ENCODE results near the gene FLRT1.

FLRT1 gene

GRCh38 chr11:64068705-64069400 is 33.1 kb downstream of the FLRT1 start:
- DNase-seq = no peak

DNA sequence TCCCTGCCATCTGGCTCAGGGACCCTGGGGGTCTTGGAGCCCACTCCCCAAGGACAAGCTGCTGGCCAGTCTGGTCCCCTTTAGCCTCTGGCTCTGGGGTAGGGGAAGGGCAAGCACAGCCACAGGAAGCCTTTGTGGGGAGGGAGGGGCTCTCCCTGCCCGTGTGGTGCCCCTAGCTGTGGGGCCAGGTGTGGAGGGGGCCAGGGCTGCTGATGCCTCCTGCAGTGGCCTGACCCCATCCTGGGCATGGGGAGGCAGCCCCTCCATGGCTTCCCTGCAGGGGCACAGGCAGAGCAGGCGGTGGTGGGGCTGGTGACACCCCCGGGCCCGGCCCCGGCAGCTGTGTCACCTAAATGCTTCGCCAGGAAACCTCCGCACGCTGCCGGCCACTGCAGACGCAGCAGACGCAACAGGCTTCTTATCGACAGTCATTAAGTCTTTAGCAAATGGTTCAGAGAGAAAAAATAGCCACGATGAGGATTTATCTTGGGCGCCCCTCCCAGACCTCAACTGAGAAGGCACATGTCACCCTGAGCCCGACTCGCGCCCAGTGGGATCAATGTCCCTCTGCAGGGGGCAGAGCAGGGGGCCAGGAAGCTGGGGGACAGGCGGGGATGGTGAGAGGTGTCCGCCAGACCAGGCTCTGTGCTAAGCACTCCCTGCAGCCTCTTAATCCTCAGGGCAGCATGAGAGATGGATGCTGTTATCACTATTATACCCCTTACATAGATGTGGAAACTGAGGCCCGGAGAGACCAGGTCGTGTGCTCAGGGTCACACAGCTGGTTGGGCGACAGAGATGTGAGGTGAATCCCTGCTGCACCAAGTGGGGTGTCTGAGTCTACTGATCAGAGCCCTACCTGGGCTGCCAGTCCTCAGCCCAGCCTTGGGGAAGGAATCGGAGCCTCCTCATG is 33.9 kb downstream of the FLRT1 start:
- no peak for DNase-seq

DNA sequence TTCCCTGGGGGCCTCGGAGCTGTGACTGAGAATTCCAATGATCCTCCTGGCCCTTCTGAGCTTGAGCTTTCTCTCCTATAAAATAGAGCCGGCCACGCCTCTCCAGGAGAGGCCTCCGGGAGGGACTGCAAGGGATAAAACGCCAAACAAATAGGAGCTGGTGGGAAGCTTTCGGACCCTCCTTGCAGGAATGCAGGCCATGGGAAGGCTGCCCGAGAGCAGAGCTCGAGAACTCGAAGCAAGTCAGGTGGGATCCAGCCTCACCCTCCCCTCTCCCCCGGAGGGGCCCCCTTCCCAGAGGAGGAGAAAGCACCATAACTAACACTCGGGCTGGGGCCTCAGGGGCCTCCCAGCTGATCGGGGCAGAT is 34.6 kb downstream of the FLRT1 start:
- DNase-seq = no peak

- no peak for DNase-seq
Observed at GRCh38 chr11:64071849-64072248, 36.1 kb downstream of the FLRT1 start.

DNA sequence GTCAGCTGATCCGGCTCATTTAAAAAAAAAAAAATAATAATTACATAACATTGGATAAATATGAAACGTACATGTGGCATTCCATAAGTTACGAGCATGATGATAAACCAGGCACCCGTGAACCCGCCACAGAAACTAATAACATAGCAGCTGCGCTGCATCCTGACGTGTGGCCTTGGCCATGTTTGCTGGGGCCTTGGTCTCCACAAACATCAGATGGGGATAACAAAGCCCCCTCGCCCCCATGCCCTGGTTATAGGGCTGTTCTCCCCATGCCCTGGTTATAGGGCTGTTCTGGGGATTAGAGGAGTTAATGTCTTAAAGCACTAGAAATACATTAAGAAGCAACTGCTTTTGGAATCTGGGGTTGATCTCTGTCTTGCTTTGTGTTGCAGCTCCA is 36.7 kb downstream of the FLRT1 start:
- no peak for DNase-seq

- no peak for DNase-seq
Observed at GRCh38 chr11:64072871-64073270, 37.1 kb downstream of the FLRT1 start.

GRCh38 chr11:64073542-64073941 is 37.8 kb downstream of the FLRT1 start:
- DNase-seq = no peak

- DNase-seq = no peak
Observed at GRCh38 chr11:64074239-64074638, 38.5 kb downstream of the FLRT1 start.

- DNase-seq = no peak
Observed at GRCh38 chr11:64076758-64077157, 41.0 kb downstream of the FLRT1 start.

DNA sequence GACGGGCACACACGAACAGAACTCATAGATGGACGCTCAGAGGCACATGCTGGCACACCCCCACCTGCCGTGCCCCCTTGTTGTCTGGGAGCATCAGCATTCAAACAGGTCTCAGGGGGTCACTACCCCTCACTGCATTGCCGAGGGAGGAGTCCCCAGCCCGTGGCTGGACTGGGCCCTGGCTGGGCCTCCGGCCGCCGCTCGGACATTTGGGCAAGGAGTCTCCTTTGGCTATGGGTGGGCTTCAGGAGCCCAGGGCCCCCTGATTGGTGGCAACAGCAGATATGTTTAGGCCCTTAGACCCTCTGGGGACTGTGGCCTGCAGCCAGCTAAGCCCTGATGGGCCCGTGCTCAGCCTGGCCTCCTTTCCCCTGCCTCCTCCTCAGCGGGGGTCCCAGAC is 41.9 kb downstream of the FLRT1 start:
- no peak for DNase-seq

DNA sequence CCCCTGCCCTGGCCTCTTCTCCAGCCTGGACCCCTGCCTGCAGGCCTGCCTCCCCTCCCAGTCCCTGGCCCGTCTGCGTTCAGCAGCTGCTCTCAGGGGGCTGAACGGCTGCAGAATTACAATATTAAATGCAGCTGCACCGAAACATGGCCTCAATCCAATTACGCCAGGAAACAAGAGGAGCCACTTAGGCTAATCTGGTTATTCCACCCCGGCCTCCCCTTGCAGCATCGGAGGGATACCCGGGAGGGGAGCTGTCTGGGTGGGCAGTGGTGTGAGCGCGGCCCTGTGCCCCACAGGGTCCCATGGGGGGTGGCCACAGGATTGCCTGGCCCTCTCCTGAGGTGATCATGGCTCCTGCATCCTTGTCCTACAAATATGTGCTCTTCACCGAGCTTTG is 42.6 kb downstream of the FLRT1 start:
- peak; percentile 81 for DNase-seq

GRCh38 chr11:64078905-64079304 is 43.2 kb downstream of the FLRT1 start:
- no peak for DNase-seq

DNA sequence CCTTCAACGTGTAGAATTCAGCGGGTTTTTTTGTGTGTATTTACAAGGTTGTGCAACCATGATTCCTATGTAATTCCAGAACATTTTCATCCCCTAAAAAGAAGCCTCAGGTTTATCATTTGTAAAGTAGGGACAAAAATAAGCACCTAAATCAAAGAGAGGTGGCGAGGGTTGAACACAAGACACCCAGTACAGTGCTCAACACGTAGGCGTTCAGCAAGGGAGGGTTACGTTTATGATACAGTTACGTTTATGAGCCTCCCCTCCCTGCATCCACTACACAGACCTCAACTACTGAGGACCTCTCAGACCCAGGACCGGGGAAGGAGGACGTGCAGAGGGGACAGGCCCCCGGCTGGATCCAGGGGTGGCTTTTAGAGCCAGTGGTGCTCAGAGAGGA is 44.7 kb downstream of the FLRT1 start:
- no peak for DNase-seq

DNA sequence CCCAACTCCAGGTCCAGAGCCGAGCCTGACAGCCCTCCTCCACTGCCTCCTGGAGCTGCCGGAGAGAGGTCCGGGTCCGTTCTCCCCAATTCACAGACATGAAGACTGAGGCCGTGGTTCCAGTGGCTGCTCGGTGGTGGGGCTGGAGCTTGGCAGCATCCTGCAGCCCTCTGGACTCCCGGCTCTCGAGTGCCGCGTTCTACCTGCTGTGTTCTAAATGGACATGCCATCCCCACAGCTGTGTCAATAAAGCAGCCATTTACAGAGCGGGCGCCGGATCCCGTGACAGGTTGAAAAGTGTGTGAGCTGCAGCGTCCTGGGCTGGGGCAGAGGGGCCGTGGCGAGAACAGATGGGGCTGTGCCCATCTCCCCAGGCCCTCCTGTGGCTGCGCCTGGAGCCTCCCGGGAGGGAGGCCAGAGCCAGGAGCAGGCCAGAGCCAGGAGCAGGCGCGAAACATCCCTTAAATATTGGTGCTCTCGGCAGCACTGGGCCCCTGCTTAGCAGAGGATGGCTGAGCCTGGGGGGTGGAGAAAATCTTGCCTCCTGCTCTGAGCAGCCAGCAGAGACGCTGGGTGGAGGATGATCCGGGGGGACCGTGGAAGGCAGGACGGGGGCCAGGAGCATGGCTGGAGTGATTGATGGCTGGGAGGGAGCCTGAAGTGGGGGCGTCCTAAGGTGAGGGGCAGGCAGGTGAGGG is 46.2 kb downstream of the FLRT1 start:
- peak; percentile 49 for DNase-seq

GRCh38 chr11:64083398-64084080 is 47.8 kb downstream of the FLRT1 start:
- no peak for DNase-seq

- DNase-seq = no peak
Observed at GRCh38 chr11:64084146-64084950, 48.6 kb downstream of the FLRT1 start.

- DNase-seq = no peak
Observed at GRCh38 chr11:64084951-64085710, 49.4 kb downstream of the FLRT1 start.
